AG04450 (cell line): ENCODE data around the gene GCN1. TPM values are rescaled to one million over a fixed set of nuclear protein-coding genes. Genes with fewer than 3 reads are reported as not detected.
"Not testable (repeated sequence)": the region's sequence is repeated elsewhere in the genome, so short reads cannot be mapped to it uniquely, and the experiment has no call there.

Experiments used
- CTCF ChIA-PET: fragments of 300-600, 350-600 bp; formaldehyde crosslinking; extraction: SDS; loops from one replicate; lab custom pipeline; 2022; ENCODE audit warnings: antibody characterized with exemption, inconsistent platforms; lab: Charles Lee
- POLR2A ChIA-PET: fragments of 350-600 bp; formaldehyde crosslinking; extraction: SDS; loops from one replicate; lab custom pipeline; 2021; ENCODE audit warnings: antibody characterized with exemption, inconsistent platforms; lab: Yijun Ruan, JAX
- DNase-seq: peaks from one replicate; pipeline ENCODE4 v3.0.0-alpha.2; 2011; ENCODE audit warnings: low read depth, low spot score
- H3K27ac ChIP-seq: one replicate; pipeline ENCODE4 v1.5.1; 2012; ENCODE audit warnings: low read depth, low read length, control low read depth
- H3K27me3 ChIP-seq: one replicate; pipeline ENCODE4 v1.6.0; 2012; ENCODE audit warnings: low read length; ENCODE audit not compliant: control insufficient read depth, insufficient read depth
- H3K4me3 ChIP-seq: 2 replicates; pipeline ENCODE4 v1.5.1; 2011; ENCODE audit warnings: mild to moderate bottlenecking, low read depth, low read length, control low read depth
- H3K9me3 ChIP-seq: 2 replicates; pipeline ENCODE4 v1.5.1; 2012; ENCODE audit warnings: low read length; ENCODE audit not compliant: control insufficient read depth, insufficient read depth
- CTCF ChIP-seq: IDR thresholded peaks from 2 replicates; pipeline ENCODE4 v1.5.1; 2011; ENCODE audit warnings: low read depth, low read length, control low read depth, inconsistent platforms
- polyA plus RNA-seq: library from polyadenylated mRNA; depleted of rRNA; stranded (reverse); fragments of >200 nt; gene quantifications from 2 replicates; pipeline ENCODE4 v1.2.3, GENCODE V29; 2011

Gene GCN1
- polyA plus RNA-seq, 1 experiment: 44.5 TPM

GRCh38 chr12:120196363-120196762 lies 1.8 kb upstream of the GCN1 start:
- TF ChIP-seq CTCF: no peak
- peak overlapping the region; percentile 39 for H3K27ac ChIP-seq
- no peak for DNase-seq

DNA sequence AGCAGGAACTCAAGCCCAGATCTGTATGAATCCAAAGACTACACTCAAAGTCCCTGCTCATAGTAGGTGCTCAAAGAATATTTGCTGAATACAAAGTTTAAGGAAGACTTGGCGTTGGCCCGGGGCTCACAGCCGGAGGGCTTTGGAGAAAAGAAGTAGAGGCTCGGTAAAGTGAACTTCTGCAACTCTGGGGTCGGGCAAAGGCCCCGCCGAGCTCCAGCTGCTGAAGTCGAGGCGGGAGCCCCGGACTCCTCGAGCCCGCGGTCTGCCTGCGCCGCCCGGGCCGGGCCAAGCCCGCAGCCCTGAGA lies 335 bp downstream of the GCN1 start:
- Histone ChIP-seq H3K4me3 (peak overlapping the region; percentile 67), H3K27me3 (no peaks in the 10 kb centered on the region), H3K9me3 (no peaks in the 10 kb centered on the region), H3K27ac (peak overlapping the region; percentile 39)
- ChIA-PET POLR2A (interaction anchor here (0.8 kb wide), 2 partner anchors 14 to 77 kb away, joined by 3 read pairs; no protein-coding TSS in a partner anchor), CTCF (interaction anchor here (1.0 kb wide), 1 partner anchor 34 kb away, joined by 3 read pairs; no protein-coding TSS in a partner anchor)
- TF ChIP-seq CTCF: no peak
- DNase-seq: no peak

More at GRCh38 chr12:120196363-120196762, 1.8 kb upstream of the GCN1 start:
- CTCF ChIA-PET: interaction anchor here (0.6 to 1.5 kb wide), 2 partner anchors 69 to 255 kb away, joined by 4 to 7 read pairs; partner anchors contain the start of gene PXN
- H3K27me3 ChIP-seq: no peaks in the 10 kb centered on the region
- no peak overlapping the region for H3K4me3 ChIP-seq
- POLR2A ChIA-PET: interaction anchor here (0.8 to 1.8 kb wide), 2 partner anchors 67 to 95 kb away, joined by 3 to 8 read pairs; partner anchors contain the start of gene RNU4-2
- peaks cover 4% of the 10 kb centered on the region; the same call in 1 of the 2 replicates for H3K9me3 ChIP-seq

DNA sequence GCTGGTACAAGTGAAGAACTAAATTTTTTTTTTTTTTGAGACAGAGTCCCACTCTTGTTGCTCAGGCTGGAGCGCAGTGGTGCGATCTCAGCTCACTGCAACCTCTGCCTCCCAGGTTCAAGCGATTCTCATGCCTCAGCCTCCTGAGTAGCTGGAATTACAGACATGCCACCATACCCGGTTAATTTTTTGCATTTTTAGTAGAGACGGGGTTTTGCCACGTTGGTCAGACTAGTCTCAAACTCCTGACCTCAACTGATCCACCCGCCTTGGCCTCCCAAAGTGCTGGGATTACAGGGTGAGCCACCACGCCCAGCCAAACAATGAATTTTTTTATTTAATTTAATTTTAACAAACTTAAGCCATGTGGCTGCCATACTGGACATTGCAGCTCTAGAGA lies 1.2 kb downstream of the GCN1 start:
- DNase-seq, H3K9me3 ChIP-seq, H3K27ac ChIP-seq, POLR2A ChIA-PET, H3K27me3 ChIP-seq: not testable (repeated sequence)
- H3K4me3 ChIP-seq: peak overlapping the region; percentile 67
- CTCF ChIA-PET: interaction anchor here (0.5 to 1.0 kb wide), 2 partner anchors 8 to 35 kb away, joined by 3 read pairs; partner anchors contain the start of gene RPLP0

DNA sequence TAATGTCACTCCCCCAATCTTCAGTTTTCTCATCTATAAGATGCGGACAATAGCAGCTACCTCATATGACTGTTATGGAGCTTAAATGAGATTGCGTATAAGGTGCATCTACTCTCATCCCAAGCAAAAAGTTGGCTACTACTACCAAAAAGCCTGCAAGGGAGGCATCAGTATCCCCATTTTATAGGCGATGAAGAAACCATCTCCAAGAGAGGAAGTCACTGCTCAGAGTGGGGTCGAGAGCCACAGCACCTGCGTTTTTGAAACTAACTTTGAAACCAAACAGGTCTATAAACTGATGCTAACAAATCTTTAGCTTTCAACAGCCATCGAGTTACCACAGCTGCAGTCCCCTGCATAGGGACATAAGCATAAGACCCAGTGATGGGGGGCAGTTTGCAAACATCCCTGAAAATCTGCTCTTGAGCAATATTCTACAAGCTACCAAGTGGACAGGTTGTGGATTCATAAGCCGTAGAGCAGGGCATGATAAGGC lies 3.5 kb downstream of the GCN1 start:
- CTCF ChIA-PET: interaction anchor here (1.0 kb wide), 1 partner anchor 10 kb away, joined by 10 read pairs; the partner anchor contains the start of gene RPLP0
- Histone ChIP-seq H3K9me3 (no peaks in the 10 kb centered on the region), H3K27ac (no peak overlapping the region), H3K4me3 (no peak overlapping the region), H3K27me3 (no peaks in the 10 kb centered on the region)
- POLR2A ChIA-PET: interaction anchor here (2.6 kb wide), 1 partner anchor 9 kb away, joined by 18 read pairs; the partner anchor contains the start of gene RPLP0
- no peak for DNase-seq
- no peak for TF ChIP-seq CTCF

GRCh38 chr12:120190386-120190785 lies 4.1 kb downstream of the GCN1 start:
- POLR2A ChIA-PET: interaction anchor here (2.6 kb wide), 1 partner anchor 10 kb away, joined by 18 read pairs; the partner anchor contains the start of gene RPLP0
- TF ChIP-seq CTCF: no peak
- DNase-seq: no peak
- no peak overlapping the region for H3K4me3 ChIP-seq
- no peaks in the 10 kb centered on the region for H3K27me3 ChIP-seq
- CTCF ChIA-PET: interaction anchor here (1.0 kb wide), 1 partner anchor 11 kb away, joined by 10 read pairs; the partner anchor contains the start of gene RPLP0
- no peak overlapping the region for H3K27ac ChIP-seq
- H3K9me3 ChIP-seq: no peaks in the 10 kb centered on the region
